Gastrocnemius medialis (tissue), 4 donors: ENCODE data around the gene EMD. TPM values are rescaled to one million over a fixed set of nuclear protein-coding genes. Genes with fewer than 3 reads are reported as not detected.

ENCODE experiments used
- ATAC-seq, 2 donors: fragments of 150-250 bp; one replicate each; pipeline ENCODE4 v1.9.1; 2016
- DNase-seq, 2 donors: peaks; one replicate each; pipeline ENCODE4 v3.0.0-alpha.2; 2019
- H3K27ac ChIP-seq, 4 donors: fragments of 200-600 bp; sonication (generic); 1 replicate in 1 of 4; 2 replicates in 3 of 4; pipeline ENCODE4 v1.5.1; 2016 to 2018; ENCODE audit warnings: mild to moderate bottlenecking in 2 of 4, moderate library complexity in 1 of 4
- H3K27me3 ChIP-seq, 3 donors: fragments of 200-600 bp; sonication (generic) in 2 of 3; 1 replicate in 1 of 3; 2 replicates in 2 of 3; pipeline versions ENCODE4 v1.5.1 to v1.6.0; 2016 to 2019; ENCODE audit warnings: mild to moderate bottlenecking in 1 of 3, moderate library complexity in 1 of 3
- H3K36me3 ChIP-seq, 2 donors: fragments of 200-600 bp; sonication (generic) in 1 of 2; one replicate each; pipeline ENCODE4 v1.5.1; 2017 to 2018
- H3K4me1 ChIP-seq, 2 donors: fragments of 200-600 bp; sonication (generic) in 1 of 2; one replicate each; pipeline ENCODE4 v1.5.1; 2016 to 2017; ENCODE audit warnings: mild to moderate bottlenecking in 2 of 2
- H3K4me3 ChIP-seq, 4 donors: fragments of 200-600 bp; sonication (generic) in 3 of 4; 1 replicate in 1 of 4; 2 replicates in 3 of 4; pipeline ENCODE4 v1.5.1; 2016 to 2019; ENCODE audit warnings: mild to moderate bottlenecking in 2 of 4
- H3K9me3 ChIP-seq, 3 donors: fragments of 200-600 bp; sonication (generic) in 2 of 3; 1 replicate in 1 of 3; 2 replicates in 2 of 3; pipeline ENCODE4 v1.5.1; 2016 to 2019
- CTCF ChIP-seq, 5 experiments: fragments of 450-650 bp in 3 of 5; fragments of 200-600 bp in 2 of 5; sonication (generic) in 2 of 5; IDR thresholded peaks in 4 of 5; conservative IDR thresholded peaks in 1 of 5; 1 replicate in 4 of 5; 2 replicates in 1 of 5; pipeline ENCODE4 v1.5.1; 2016 to 2019; ENCODE audit warnings: antibody characterized with exemption in 5 of 5, mild to moderate bottlenecking in 3 of 5, moderate library complexity in 3 of 5
- POLR2A ChIP-seq, 2 donors: fragments of 450-650 bp; IDR thresholded peaks; one replicate each; pipeline ENCODE4 v1.6.1; 2017; ENCODE audit warnings: antibody characterized with exemption in 2 of 2, mild to moderate bottlenecking in 2 of 2, moderate library complexity in 2 of 2
- in situ Hi-C, 4 donors: fragments of 200-750 bp; cut with MboI; loops; one replicate each; pipeline versions ENCODE4 v1.15.0 to v1.8.0; 2017; ENCODE audit warnings: low sequenced_read_pairs in 4 of 4
- intact Hi-C: fragments of 100-400 bp; cut with DNase I; formaldehyde crosslinking; loops from one replicate; pipeline ENCODE4 v1.15.1; 2023; ENCODE audit warnings: low total_unique reads
- total RNA-seq, 4 donors: library from RNA; depleted of rRNA; stranded (reverse); fragments of >200 nt; gene quantifications; one replicate each; pipeline versions ENCODE4 v1.1.0 to v1.2.3, GENCODE V29; 2016

The EMD gene
- total RNA-seq, 4 donors from 2014 or later: 36.2 to 61.5 (median 53.2) TPM

- no peak for DNase-seq
- TF ChIP-seq CTCF (IDR thresholded peaks at IDR 0.05 in 4 of 5, conservative IDR thresholded peaks at IDR 0.05 in 1 of 5): no peak
Observed at GRCh38 chrX:154367474-154368308, 11.4 kb upstream of the EMD start.

DNA sequence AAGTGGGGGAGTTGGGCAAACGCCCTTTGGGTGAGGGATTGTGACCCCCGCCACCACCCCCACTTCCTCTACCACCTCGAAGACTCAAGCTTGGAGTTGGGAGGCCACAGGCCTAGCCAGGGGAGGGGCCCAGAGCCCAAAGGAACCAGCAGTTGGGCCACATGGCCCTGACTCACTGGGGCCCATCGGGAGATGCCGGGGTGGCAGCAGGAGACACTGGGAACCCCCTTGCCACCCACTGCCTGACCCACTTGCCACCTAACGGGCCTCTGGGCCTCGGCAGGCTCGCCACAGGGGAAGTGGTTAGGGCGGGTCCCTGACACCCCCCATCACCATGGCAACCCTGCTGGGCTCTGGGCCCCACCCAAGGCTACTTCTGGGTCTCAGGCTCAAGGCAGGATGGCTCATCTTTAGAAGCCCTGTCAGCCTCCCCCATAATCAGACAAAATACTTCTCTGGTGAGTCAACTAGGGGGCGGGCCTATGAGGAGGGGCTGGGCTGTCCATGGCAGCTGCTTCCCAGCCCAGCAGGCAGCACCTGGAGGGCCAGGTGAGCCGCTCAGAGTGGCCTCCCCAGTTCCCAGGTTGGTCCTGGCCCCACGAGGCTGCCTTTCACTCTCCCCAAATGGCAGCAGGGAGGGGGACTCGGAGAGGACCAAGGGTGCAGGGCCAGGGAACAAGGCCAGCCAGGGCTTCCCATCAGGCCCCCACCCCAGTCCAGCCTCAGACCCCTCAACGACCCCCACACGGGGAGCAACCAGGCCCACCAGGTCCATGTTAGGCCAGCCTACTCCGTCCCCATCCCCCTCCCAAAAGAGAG is 10.3 kb upstream of the EMD start:
- peak overlapping the region; percentile 28 to 68 (median 52) for H3K4me3 ChIP-seq
- no peaks in the 10 kb centered on the region for H3K36me3 ChIP-seq
- TF ChIP-seq CTCF (IDR thresholded peaks at IDR 0.05 in 4 of 5, conservative IDR thresholded peaks at IDR 0.05 in 1 of 5) (no peak), POLR2A (IDR thresholded peaks at IDR 0.05) (no peak)
- peak; percentile 33 to 68 for DNase-seq
- intact Hi-C loops: no loop called here
- in situ Hi-C loops: no loop called here
- peak overlapping the region; percentile 77 to 83 (median 80) for H3K27ac ChIP-seq
- ATAC-seq: peak; percentile 16 to 17
- H3K9me3 ChIP-seq: no peaks in the 10 kb centered on the region
- no peaks in the 10 kb centered on the region for H3K27me3 ChIP-seq
- peaks cover under 1 to 14% of the 10 kb centered on the region in 2 donors for H3K4me1 ChIP-seq

More at GRCh38 chrX:154367474-154368308, 11.4 kb upstream of the EMD start:
- Histone ChIP-seq H3K4me3 (no peak overlapping the region), H3K9me3 (no peaks in the 10 kb centered on the region), H3K27ac (peak overlapping the region; percentile 77 to 83 (median 80)), H3K36me3 (no peaks in the 10 kb centered on the region), H3K27me3 (no peaks in the 10 kb centered on the region), H3K4me1 (peaks cover 0 to 10% of the 10 kb centered on the region in 2 donors)
- intact Hi-C loops (no loop called here), in situ Hi-C loops (no loop called here)
- ATAC-seq: no peak

DNA sequence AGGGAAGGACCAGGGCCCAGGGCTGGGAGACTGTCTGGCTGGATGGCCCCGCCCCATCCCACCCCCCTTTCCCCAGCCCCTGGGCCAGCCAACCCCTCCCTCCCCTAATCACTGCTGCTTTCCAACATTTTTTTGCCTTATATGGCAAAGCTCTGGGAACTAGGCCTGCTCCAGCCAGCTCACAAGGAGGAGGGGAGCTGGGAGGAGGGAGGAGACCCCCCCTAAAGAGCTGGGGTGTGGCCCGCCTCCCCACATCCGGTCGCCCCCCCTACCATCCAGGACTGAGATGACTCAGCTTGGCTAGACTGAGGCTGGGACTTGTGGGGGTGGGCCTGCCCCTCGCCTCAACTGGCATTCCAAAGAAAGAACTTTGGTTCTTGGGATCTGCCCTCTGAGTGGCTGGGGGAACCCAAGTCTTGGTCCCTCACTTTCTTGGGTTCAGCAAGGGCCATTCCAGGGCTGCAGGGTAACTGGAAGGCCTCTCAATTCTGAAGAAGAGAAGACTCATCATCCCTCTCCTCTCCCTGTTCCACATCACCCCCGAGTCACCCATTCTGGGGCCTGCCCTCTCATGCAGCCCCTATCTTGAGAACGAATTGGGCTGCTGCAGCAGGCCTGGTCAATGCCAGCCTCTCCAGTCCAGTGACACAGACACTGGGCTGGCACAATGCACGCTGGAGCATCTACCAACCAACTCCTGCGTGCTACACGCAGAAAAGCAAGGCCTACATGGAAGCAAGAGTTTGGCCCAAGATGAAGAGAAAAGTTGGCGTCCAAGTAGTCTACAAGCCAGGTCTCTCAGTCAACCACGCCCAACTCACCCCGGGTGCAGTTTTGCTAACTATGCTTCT is 9.4 kb upstream of the EMD start:
- Histone ChIP-seq H3K36me3 (no peaks in the 10 kb centered on the region), H3K4me1 (peaks cover 4 to 18% of the 10 kb centered on the region in 2 donors)
- in situ Hi-C loops: no loop called here

More for the DNA sequence above, 9.4 kb upstream of the EMD start:
- DNase-seq: peak; percentile 32 to 67
- Histone ChIP-seq H3K27ac (peak overlapping the region; percentile 77 to 83 (median 80)), H3K9me3 (no peaks in the 10 kb centered on the region), H3K4me3 (peak overlapping the region; percentile 63 to 70 (median 67)), H3K27me3 (no peaks in the 10 kb centered on the region)
- ATAC-seq: peak; percentile 10 to 25
- intact Hi-C loops: loop anchor here (10.0 kb wide), 3 partner anchors 175 to 575 kb away; partner anchors contain the start of genes G6PD, HCFC1, IDH3G and IKBKG
- TF ChIP-seq CTCF (IDR thresholded peaks at IDR 0.05 in 4 of 5, conservative IDR thresholded peaks at IDR 0.05 in 1 of 5) (no peak), POLR2A (IDR thresholded peaks at IDR 0.05) (peak; percentile 13 to 16)
